Mucosa of rectum (tissue), 2 donors: Measurements from ENCODE around the gene KAT6B.
"Not testable (repeated sequence)": the region's sequence is repeated elsewhere in the genome, so short reads cannot be mapped to it uniquely, and the experiment has no call there.

Experiments
- H3K27ac ChIP-seq, 2 donors: one replicate each; pipeline ENCODE4 v1.7.0; 2013; ENCODE audit warnings: inconsistent platforms in 2 of 2, low read depth in 2 of 2, low read length in 2 of 2
- H3K27me3 ChIP-seq, 2 donors: one replicate each; pipeline ENCODE4 v1.7.0; 2013; ENCODE audit warnings: low read length in 2 of 2; ENCODE audit not compliant: control insufficient read depth in 2 of 2, insufficient read depth in 2 of 2
- H3K36me3 ChIP-seq, 2 donors: one replicate each; pipeline ENCODE4 v1.7.0; 2013; ENCODE audit warnings: low read length in 2 of 2; ENCODE audit not compliant: control insufficient read depth in 2 of 2, insufficient read depth in 2 of 2
- H3K4me1 ChIP-seq, 2 donors: one replicate each; pipeline ENCODE4 v1.7.0; 2013; ENCODE audit warnings: low read length in 2 of 2, mild to moderate bottlenecking in 1 of 2; ENCODE audit not compliant: control insufficient read depth in 2 of 2, insufficient read depth in 2 of 2
- H3K4me3 ChIP-seq, 2 donors: one replicate each; pipeline ENCODE4 v1.7.0; 2013; ENCODE audit warnings: low read length in 2 of 2
- H3K9ac ChIP-seq, 2 donors: one replicate each; pipeline ENCODE4 v1.7.0; 2013; ENCODE audit warnings: low read length in 2 of 2, low read depth in 1 of 2, mild to moderate bottlenecking in 1 of 2
- H3K9me3 ChIP-seq, 2 donors: one replicate each; pipeline ENCODE4 v1.7.0; 2013; ENCODE audit warnings: low read length in 2 of 2; ENCODE audit not compliant: control insufficient read depth in 2 of 2
- donor health status: healthy.
- donor health status: Normal muscosa, but diverticular disease.

The KAT6B gene

GRCh38 chr10:74882831-74883230, 56.4 kb downstream of the KAT6B start:
- no peaks in the 10 kb centered on the region for H3K4me1 ChIP-seq
- no peak overlapping the region for H3K9ac ChIP-seq
- H3K27ac ChIP-seq: no peak overlapping the region
- H3K27me3 ChIP-seq: no peaks in the 10 kb centered on the region
- no peak overlapping the region for H3K4me3 ChIP-seq
- H3K36me3 ChIP-seq: no peaks in the 10 kb centered on the region
- H3K9me3 ChIP-seq: no peaks in the 10 kb centered on the region

GRCh38 chr10:74883428-74883827, 57.0 kb downstream of the KAT6B start:
- Histone ChIP-seq H3K9ac (no peak overlapping the region), H3K27ac (no peak overlapping the region), H3K9me3 (no peaks in the 10 kb centered on the region), H3K4me1 (no peaks in the 10 kb centered on the region), H3K36me3 (no peaks in the 10 kb centered on the region), H3K4me3 (no peak overlapping the region), H3K27me3 (no peaks in the 10 kb centered on the region)

GRCh38 chr10:74887614-74888284, 61.3 kb downstream of the KAT6B start:
- no peaks in the 10 kb centered on the region for H3K36me3 ChIP-seq

GRCh38 chr10:74888962-74889661, 62.7 kb downstream of the KAT6B start:
- Histone ChIP-seq H3K27ac (no peak overlapping the region), H3K27me3 (no peaks in the 10 kb centered on the region), H3K4me3 (no peak overlapping the region), H3K9ac (no peak overlapping the region), H3K4me1 (no peaks in the 10 kb centered on the region), H3K9me3 (no peaks in the 10 kb centered on the region), H3K36me3 (no peaks in the 10 kb centered on the region)

More at GRCh38 chr10:74887614-74888284, 61.3 kb downstream of the KAT6B start:
- no peaks in the 10 kb centered on the region for H3K4me1 ChIP-seq
- no peak overlapping the region for H3K9ac ChIP-seq
- H3K27ac ChIP-seq: no peak overlapping the region
- H3K27me3 ChIP-seq: no peaks in the 10 kb centered on the region
- H3K9me3 ChIP-seq: no peaks in the 10 kb centered on the region
- H3K4me3 ChIP-seq: no peak overlapping the region

GRCh38 chr10:74889662-74889998, 63.2 kb downstream of the KAT6B start:
- no peaks in the 10 kb centered on the region for H3K36me3 ChIP-seq
- H3K27me3 ChIP-seq: no peaks in the 10 kb centered on the region
- no peak overlapping the region for H3K27ac ChIP-seq
- H3K4me3 ChIP-seq: no peak overlapping the region
- H3K9ac ChIP-seq: no peak overlapping the region
- no peaks in the 10 kb centered on the region for H3K4me1 ChIP-seq
- no peaks in the 10 kb centered on the region for H3K9me3 ChIP-seq

- H3K9ac ChIP-seq: no peak overlapping the region
- no peaks in the 10 kb centered on the region for H3K36me3 ChIP-seq
- no peak overlapping the region for H3K27ac ChIP-seq
- H3K4me3 ChIP-seq: no peak overlapping the region
- no peaks in the 10 kb centered on the region for H3K27me3 ChIP-seq
- no peaks in the 10 kb centered on the region for H3K4me1 ChIP-seq
- no peaks in the 10 kb centered on the region for H3K9me3 ChIP-seq
Measured at GRCh38 chr10:74890460-74890859, 64.1 kb downstream of the KAT6B start.

- H3K36me3 ChIP-seq: no peaks in the 10 kb centered on the region
- H3K4me3 ChIP-seq: no peak overlapping the region
- no peak overlapping the region for H3K27ac ChIP-seq
- H3K9ac ChIP-seq: no peak overlapping the region
- H3K9me3 ChIP-seq: no peaks in the 10 kb centered on the region
- H3K27me3 ChIP-seq: no peaks in the 10 kb centered on the region
- H3K4me1 ChIP-seq: no peaks in the 10 kb centered on the region
Measured at GRCh38 chr10:74891053-74891452, 64.7 kb downstream of the KAT6B start.

GRCh38 chr10:74892839-74893238, 66.4 kb downstream of the KAT6B start:
- no peaks in the 10 kb centered on the region for H3K4me1 ChIP-seq
- H3K4me3 ChIP-seq: no peak overlapping the region
- H3K9ac ChIP-seq: no peak overlapping the region
- H3K27me3 ChIP-seq: no peaks in the 10 kb centered on the region
- H3K36me3 ChIP-seq: no peaks in the 10 kb centered on the region
- H3K9me3 ChIP-seq: no peaks in the 10 kb centered on the region
- H3K27ac ChIP-seq: no peak overlapping the region

GRCh38 chr10:74893329-74893728, 66.9 kb downstream of the KAT6B start:
- not testable (repeated sequence) for H3K4me3 ChIP-seq, H3K9me3 ChIP-seq, H3K27ac ChIP-seq, H3K27me3 ChIP-seq, H3K36me3 ChIP-seq, H3K9ac ChIP-seq, H3K4me1 ChIP-seq

- Histone ChIP-seq H3K27ac (no peak overlapping the region), H3K9ac (no peak overlapping the region), H3K9me3 (no peaks in the 10 kb centered on the region)
Measured at GRCh38 chr10:74896788-74897527, 70.6 kb downstream of the KAT6B start.

More at GRCh38 chr10:74896788-74897527, 70.6 kb downstream of the KAT6B start:
- Histone ChIP-seq H3K27me3 (no peaks in the 10 kb centered on the region), H3K36me3 (no peaks in the 10 kb centered on the region), H3K4me3 (no peak overlapping the region), H3K4me1 (no peaks in the 10 kb centered on the region)
